KOPT-K1 (cell line): ENCODE measurements around the gene TPSB2.

Source experiments
- H3K27ac ChIP-seq: fragments of 200-600 bp; sonication (generic); 2 replicates; pipeline ENCODE4 v1.5.1; 2016; ENCODE audit warnings: antibody characterized with exemption, mild to moderate bottlenecking, low read depth, low read length; ENCODE audit not compliant: poor library complexity, severe bottlenecking
- H3K36me3 ChIP-seq: fragments of 200-600 bp; sonication (generic); 2 replicates; pipeline ENCODE4 v1.5.1; 2017; ENCODE audit warnings: antibody characterized with exemption, mild to moderate bottlenecking, low read length, moderate library complexity; ENCODE audit not compliant: insufficient read depth
- H3K9me3 ChIP-seq: fragments of 200-600 bp; sonication (generic); 2 replicates; pipeline ENCODE4 v1.5.1; 2017; ENCODE audit warnings: antibody characterized with exemption, low read length, mild to moderate bottlenecking; ENCODE audit not compliant: insufficient read depth, poor library complexity, severe bottlenecking

The TPSB2 gene

DNA sequence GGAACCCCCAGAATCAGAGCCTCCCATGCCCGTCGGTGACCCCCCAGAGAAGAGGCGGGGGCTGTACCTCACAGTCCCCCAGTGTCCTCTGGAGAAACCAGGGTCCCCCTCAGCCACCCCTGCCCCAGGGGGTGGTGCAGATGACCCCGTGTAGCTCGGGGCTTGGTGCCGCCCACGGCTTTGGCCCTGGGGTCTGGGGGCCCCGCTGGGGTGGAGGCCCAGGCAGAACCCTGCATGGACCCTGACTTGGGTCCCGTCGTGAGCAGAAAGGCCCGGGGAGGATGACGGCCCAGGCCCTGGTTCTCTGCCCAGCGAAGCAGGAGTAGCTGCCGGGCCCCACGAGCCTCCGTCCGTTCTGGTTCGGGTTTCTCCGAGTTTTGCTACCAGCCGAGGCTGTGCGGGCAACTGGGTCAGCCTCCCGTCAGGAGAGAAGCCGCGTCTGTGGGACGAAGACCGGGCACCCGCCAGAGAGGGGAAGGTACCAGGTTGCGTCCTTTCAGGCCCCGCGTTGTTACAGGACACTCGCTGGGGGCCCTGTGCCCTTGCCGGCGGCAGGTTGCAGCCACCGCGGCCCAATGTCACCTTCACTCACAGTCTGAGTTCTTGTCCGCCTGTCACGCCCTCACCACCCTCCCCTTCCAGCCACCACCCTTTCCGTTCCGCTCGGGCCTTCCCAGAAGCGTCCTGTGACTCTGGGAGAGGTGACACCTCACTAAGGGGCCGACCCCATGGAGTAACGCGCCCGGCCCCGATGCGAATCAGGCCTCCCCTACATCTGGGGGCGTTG lies 8.9 kb downstream of the TPSB2 start:
- H3K27ac ChIP-seq: no peak overlapping the region
- no peaks in the 10 kb centered on the region for H3K36me3 ChIP-seq
- no peaks in the 10 kb centered on the region for H3K9me3 ChIP-seq

DNA sequence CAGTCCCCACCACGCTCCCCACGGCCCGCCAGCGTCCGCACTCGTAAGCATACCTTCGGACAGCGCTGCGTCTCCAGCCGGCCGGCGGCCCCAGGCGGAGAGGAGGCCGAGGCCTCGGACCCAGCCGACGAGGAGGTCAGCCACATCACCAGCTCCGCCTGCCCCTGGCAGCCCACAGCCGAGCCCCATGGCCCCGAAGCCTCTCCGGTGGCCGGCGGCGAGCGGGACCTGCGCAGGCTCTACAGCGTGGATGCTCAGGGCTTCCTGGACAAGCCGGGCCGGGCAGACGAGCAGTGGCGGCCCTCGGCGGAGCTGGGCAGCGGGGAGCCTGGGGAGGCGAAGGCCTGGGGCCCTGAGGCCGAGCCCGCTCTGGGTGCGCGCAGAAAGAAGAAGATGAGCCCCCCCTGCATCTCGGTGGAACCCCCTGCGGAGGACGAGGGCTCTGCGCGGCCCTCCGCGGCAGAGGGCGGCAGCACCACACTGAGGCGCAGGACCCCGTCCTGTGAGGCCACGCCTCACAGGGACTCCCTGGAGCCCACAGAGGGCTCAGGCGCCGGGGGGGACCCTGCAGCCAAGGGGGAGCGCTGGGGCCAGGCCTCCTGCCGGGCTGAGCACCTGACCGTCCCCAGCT lies 9.8 kb downstream of the TPSB2 start:
- Histone ChIP-seq H3K9me3 (no peaks in the 10 kb centered on the region), H3K36me3 (no peaks in the 10 kb centered on the region), H3K27ac (no peak overlapping the region)

DNA sequence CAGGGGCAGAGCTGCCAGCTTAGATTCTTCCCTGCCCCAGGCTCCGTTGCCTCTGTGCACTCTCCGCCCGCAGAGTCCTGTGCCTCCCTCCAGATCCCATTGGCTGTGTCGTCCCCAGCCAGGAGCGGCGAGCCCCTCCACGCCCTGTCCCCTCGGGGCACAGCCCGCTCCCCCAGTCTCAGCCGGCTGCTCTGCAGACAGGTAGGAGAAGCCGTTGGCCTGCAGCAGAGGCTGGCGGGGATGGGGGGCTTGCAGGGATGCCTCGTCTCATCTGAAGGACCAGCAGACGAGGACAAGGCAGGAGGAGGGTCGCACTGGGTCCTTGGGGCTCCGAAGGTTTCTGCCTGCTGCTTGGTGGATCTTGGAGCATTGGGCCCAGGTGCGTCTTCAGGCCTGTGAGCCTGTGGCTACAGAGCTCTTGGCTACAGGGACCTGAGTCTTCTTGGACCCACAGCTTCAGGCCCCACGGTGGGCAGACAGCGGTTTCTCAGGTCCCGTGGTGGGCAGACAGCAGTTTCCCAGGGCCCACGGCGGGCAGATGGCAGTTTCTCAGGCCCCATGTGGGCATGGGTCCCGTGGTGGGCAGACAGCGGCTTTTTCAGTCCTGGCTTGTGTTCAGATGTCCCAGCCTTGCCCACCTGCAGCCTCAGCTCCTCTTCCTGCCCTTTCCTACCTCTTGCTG lies 10.9 kb downstream of the TPSB2 start:
- Histone ChIP-seq H3K36me3 (no peaks in the 10 kb centered on the region), H3K9me3 (no peaks in the 10 kb centered on the region), H3K27ac (no peak overlapping the region)

DNA sequence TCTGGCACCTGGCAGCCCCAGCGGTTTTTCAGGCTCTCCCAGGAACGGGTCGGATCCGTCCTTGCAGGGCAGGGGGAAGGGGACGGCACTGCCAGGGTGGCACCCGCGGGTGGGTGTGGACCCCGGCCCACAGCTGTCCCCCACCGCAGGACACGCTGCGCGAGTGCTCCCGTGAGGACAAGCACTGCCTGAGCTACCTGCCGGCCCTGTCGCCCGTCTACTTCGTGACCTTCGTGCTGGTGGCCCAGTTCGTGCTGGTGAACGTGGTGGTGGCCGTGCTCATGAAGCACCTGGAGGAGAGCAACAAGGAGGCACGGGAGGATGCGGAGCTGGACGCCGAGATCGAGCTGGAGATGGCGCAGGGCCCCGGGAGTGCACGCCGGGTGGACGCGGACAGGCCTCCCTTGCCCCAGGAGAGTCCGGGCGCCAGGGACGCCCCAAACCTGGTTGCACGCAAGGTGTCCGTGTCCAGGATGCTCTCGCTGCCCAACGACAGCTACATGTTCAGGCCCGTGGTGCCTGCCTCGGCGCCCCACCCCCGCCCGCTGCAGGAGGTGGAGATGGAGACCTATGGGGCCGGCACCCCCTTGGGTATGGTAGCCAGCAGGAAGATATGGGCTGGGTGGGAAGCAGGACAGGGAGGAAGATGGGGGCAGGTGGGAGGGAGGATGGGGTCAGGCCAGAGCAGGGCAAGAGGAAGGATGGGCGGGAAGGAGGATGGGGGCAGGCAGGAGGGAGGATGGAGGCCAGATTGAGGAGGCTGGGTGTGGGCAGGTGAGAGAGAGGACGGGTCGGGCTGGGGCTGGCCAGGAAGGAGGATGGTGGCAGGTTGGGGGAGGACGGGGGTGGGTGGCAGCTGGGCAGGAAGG lies 11.7 kb downstream of the TPSB2 start:
- Histone ChIP-seq H3K36me3 (no peaks in the 10 kb centered on the region), H3K9me3 (no peaks in the 10 kb centered on the region), H3K27ac (no peak overlapping the region)

DNA sequence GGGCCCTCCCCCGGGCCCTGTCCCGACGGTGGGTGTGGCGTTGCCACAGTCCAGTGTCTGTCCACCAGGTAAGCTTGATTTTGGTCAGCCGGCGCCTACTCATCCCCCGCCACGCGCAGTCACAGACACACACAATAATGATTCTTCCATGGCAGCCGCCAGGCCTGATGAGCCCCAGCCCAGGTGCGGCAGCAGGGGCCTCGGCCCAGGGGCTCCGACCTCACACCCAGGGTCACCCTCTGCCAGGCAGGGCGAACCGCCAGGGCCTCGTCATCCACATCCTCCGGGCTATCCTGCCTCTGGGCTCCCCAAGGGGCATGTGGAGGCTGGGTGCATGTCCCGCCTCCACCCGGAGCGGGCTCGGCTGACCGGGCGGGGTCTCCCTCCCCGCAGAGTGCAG lies 12.5 kb downstream of the TPSB2 start:
- no peaks in the 10 kb centered on the region for H3K36me3 ChIP-seq
- H3K27ac ChIP-seq: no peak overlapping the region
- no peaks in the 10 kb centered on the region for H3K9me3 ChIP-seq

DNA sequence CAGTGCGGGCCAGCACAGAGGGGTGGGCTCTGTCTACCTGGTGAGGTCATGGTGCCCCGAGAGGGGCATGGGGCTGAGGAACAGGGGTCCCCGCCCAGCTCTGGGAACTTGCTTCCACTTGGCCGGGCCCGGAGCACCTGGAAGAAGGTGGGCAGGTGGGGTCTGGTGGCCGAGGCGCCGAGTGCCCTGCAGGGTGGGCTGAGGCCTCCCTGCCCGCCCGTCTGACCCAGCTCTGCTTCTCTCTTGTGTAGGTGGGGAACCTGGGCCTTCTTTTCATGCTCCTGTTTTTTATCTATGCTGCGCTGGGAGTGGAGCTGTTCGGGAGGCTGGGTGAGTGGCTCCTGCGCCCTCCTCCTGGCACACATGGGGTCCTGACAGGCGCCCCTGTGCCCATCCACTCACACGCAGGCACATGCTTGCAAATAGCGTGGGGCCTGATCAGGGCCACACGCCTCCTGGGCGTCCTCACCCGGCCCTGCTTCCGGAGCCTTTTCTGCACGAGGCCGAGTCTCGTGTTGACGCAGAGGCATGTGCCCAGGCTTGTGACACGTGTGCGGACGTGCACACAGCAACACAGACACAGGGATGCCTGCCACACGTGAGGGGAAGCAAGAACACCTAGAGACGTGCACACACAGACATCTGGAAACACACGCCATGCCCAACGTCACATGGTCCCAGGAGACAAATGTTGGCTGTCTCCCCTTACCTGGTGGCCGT lies 13.1 kb downstream of the TPSB2 start:
- no peaks in the 10 kb centered on the region for H3K36me3 ChIP-seq
- no peaks in the 10 kb centered on the region for H3K9me3 ChIP-seq
- H3K27ac ChIP-seq: no peak overlapping the region

DNA sequence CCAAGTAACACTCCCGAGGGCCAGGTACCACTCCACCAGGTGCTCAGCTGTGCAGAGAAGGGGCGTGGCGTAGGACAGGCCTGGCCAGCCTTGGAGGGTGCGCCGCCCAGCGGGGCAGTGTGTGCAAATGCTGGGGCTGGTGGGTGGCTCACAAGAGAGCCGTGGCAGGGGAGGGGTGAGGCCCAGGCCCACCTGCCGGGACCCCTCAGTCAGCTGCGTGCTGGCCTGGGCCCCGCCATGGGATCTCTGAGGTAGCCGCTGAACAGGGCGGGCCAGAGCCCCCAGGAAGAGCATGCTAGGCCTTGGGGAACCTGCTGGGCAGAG lies 13.7 kb downstream of the TPSB2 start:
- no peaks in the 10 kb centered on the region for H3K36me3 ChIP-seq
- no peaks in the 10 kb centered on the region for H3K9me3 ChIP-seq
- no peak overlapping the region for H3K27ac ChIP-seq

DNA sequence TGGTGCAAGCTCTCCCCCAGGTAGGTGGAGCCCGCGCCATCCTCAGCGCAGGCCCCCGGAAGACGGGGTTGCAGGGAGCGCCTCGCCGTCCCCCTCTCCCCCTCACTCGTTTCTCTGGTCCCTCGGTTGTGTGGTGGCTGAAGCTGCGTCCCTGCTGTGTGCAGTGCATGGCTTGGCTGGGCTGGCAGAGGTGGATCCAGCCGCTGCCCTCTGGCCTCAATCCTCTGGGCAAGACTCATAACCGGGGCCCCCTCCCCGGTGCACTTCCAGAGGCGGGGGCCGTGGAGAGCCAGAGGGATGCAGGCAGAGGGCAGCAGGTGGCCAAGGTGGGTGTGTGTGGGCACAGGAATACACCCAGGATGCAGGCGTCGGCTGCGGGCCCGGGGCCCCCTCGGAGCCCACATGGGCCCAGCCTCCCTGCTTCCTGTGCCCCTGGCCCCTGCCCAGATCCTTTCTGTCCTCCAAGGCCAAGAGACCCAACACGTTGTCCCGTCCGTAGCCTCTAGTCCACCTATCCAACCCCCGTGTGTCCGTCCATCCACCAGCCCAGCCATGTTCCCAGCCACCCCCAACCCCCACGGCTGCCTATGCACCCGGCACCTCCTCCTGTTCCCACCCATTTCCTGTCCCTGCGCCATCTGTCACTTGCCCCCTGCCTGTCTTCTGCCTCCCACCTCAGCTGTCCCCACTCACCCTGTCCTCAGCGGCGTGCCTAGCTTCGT lies 14.2 kb downstream of the TPSB2 start:
- Histone ChIP-seq H3K9me3 (no peaks in the 10 kb centered on the region), H3K27ac (no peak overlapping the region), H3K36me3 (no peaks in the 10 kb centered on the region)

DNA sequence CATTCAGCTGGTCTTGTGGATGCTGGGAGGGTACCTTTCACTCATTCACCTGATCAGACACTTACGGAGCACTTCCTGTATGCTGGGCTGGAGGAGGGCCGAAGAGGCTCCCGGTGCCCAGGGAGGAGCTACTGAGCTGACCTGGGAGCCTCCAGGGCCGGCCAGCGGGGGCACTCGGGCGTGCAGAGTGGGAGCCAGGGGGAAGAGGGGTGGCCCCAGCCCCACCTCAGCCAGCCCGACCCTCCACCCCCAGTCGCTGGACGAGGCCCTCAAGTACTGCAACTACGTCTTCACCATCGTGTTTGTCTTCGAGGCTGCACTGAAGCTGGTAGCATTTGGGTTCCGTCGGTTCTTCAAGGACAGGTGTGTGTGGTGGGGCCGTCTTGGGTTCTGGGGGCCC lies 15.3 kb downstream of the TPSB2 start:
- H3K9me3 ChIP-seq: no peaks in the 10 kb centered on the region
- H3K36me3 ChIP-seq: no peaks in the 10 kb centered on the region
- no peak overlapping the region for H3K27ac ChIP-seq

DNA sequence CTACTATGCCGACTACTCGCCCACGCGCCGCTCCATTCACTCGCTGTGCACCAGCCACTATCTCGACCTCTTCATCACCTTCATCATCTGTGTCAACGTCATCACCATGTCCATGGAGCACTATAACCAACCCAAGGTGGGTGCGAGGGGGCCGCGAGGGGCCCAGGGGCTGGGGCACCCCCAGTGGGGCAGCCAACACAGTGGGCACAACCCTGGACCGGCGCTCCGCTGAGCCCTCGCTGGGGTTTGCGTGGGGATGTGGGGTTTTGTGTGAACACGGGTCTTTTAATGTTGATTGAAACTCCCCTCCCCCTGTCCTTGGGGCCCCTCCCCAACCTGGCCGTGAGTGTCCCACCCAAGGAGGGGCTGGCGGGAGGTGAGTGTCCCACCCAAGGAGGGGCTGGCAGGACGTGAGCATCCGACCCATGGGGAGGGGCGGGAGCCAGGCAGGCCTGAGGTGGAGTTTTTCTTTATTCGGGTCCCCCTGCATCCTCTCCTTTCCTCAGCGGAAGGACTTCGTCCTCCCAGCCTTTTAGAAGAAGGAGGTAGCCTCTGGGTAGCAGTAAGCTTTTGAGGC lies 16.1 kb downstream of the TPSB2 start:
- no peak overlapping the region for H3K27ac ChIP-seq
- no peaks in the 10 kb centered on the region for H3K9me3 ChIP-seq
- H3K36me3 ChIP-seq: no peaks in the 10 kb centered on the region

DNA sequence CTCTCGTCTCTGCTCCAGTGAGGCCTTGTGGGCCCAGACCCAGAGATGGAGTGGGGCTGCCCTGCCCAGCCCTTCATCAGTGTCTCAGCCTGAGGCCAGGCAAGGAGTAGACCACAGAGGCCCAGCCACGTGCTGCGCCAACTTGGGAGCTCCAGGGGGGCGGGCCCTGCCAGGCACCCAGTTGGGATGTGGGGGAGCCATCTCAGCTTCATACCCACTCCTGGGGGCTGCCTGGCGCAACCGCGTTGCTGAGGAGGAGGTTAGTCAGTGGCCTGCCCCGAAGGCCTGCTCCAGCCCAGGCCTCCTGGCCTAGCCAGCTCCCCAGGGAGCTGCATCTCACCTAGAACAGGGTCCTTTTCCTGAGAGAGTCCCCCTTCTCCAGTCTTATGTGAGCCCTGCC lies 16.8 kb downstream of the TPSB2 start:
- no peaks in the 10 kb centered on the region for H3K9me3 ChIP-seq
- H3K36me3 ChIP-seq: no peaks in the 10 kb centered on the region
- H3K27ac ChIP-seq: no peak overlapping the region

DNA sequence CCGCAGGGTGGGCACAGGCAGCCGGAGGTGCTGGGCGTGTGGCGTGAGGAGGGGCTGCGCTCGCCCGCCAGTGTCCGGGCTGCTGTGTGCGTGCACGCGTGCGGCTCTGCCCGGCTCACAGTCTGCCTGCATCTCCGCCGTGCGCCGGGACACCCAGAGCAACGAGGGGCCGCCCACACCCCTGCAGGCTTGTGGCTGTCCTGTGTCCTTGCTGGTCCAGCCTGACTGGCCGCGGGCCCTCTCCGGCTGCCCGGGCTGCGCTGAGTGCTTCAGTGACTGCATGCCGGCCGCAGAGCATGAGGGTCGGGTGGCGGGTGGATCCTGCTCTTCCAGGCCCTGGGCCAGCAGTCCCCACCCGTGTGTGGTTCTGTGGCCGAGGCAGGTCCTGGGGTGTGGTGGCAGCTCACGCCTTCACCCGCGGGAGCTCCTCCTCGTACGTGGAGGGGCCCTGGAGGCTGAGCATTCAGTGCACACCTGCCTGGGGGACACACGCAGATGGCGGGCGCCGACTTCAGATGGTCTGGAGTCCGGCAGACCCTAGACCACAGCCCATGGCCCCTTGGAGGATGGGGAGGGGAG lies 17.3 kb downstream of the TPSB2 start:
- Histone ChIP-seq H3K27ac (no peak overlapping the region), H3K36me3 (no peaks in the 10 kb centered on the region), H3K9me3 (no peaks in the 10 kb centered on the region)

DNA sequence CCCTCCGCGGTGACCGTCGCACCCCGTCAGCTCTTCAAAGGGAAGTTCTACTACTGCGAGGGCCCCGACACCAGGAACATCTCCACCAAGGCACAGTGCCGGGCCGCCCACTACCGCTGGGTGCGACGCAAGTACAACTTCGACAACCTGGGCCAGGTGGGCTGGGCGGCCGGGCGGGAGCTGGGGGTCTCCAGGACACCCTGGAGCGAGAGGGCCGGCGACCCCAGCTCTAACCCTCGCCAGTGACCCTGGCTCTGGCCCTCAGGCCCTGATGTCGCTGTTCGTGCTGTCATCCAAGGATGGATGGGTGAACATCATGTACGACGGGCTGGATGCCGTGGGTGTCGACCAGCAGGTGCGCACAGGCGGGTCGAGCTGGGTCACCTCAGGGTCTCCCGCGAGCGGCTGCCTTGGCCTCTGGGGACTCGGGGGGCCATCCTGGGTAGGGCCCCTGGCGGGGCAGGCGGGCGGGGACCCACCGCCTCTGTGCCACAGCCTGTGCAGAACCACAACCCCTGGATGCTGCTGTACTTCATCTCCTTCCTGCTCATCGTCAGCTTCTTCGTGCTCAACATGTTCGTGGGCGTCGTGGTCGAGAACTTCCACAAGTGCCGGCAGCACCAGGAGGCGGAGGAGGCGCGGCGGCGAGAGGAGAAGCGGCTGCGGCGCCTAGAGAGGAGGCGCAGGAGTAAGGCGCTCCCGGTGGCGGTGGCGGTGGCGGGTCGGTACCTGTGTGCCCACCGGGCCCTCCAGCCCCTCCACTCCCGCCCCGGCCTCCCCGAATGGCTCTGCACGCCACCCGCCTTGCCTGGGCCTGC lies 18.3 kb downstream of the TPSB2 start:
- no peaks in the 10 kb centered on the region for H3K36me3 ChIP-seq

More for the DNA sequence above, 18.3 kb downstream of the TPSB2 start:
- H3K9me3 ChIP-seq: no peaks in the 10 kb centered on the region
- H3K27ac ChIP-seq: no peak overlapping the region
